ENCODE measurements around the gene TNFSF9. TPM values are rescaled to one million over a fixed set of nuclear protein-coding genes. Genes with fewer than 3 reads are reported as not detected.

Gene TNFSF9
- total RNA-seq, 4 donors from 2014 or later = 1.5 to 3.7 TPM; not detected in 2

GRCh38 chr19:6531163-6531955, 533 bp downstream of the TNFSF9 start:
- no peak for TF ChIP-seq CTCF (IDR thresholded peaks at IDR 0.05; ENCODE audit: low read depth)

GRCh38 chr19:6531956-6532243, 1.1 kb downstream of the TNFSF9 start:
- no peak for TF ChIP-seq CTCF (IDR thresholded peaks at IDR 0.05; ENCODE audit: low read depth)

GRCh38 chr19:6532244-6532999, 1.6 kb downstream of the TNFSF9 start:
- TF ChIP-seq CTCF (IDR thresholded peaks at IDR 0.05; ENCODE audit: low read depth) = no peak

- no peak for TF ChIP-seq CTCF (IDR thresholded peaks at IDR 0.05; ENCODE audit: low read depth)
Observed at GRCh38 chr19:6533000-6533328, 2.1 kb downstream of the TNFSF9 start.

GRCh38 chr19:6533746-6534418, 3.1 kb downstream of the TNFSF9 start:
- TF ChIP-seq CTCF (IDR thresholded peaks at IDR 0.05; ENCODE audit: low read depth) = no peak

GRCh38 chr19:6534451-6535093, 3.7 kb downstream of the TNFSF9 start:
- no peak for TF ChIP-seq CTCF (IDR thresholded peaks at IDR 0.05; ENCODE audit: low read depth)
